A673 (cell line): ENCODE results near the gene RPUSD2. TPM values are rescaled to one million over a fixed set of nuclear protein-coding genes. Genes with fewer than 3 reads are reported as not detected.

ENCODE experiments used
- BruUV-seq: library from RNA; stranded (reverse); fragments of 400-500 nt; replicated peaks from 2 replicates; lab custom pipeline; 2021; lab: Mats Ljungman, UMichigan
- CTCF ChIA-PET: fragments of 300-600 bp; sonication (Branson Sonifier 250); formaldehyde crosslinking; loops from one replicate; lab custom pipeline; 2022; ENCODE audit warnings: antibody characterized with exemption; lab: Charles Lee
- POLR2A ChIA-PET: fragments of 300-600 bp; sonication (Branson Sonifier 250); formaldehyde crosslinking; loops from one replicate; lab custom pipeline; 2022; ENCODE audit warnings: antibody characterized with exemption; ENCODE audit not compliant: low non-redundant PET; lab: Charles Lee
- DNase-seq: peaks from one replicate; pipeline ENCODE4 v3.0.0-alpha.2; 2015; ENCODE audit warnings: low spot score
- H3K27ac ChIP-seq: fragments of 200-600 bp; sonication (generic); 2 replicates; pipeline ENCODE4 v1.5.1; 2016; ENCODE audit warnings: mixed run types, low read depth, mild to moderate bottlenecking, mixed read lengths, antibody characterized with exemption, low read length; ENCODE audit not compliant: poor library complexity, severe bottlenecking
- H3K27me3 ChIP-seq: fragments of 200-600 bp; sonication (generic); replicated peaks from 2 replicates; pipeline ENCODE4 v1.6.1; 2017; ENCODE audit warnings: mixed run types, low read depth, mild to moderate bottlenecking, mixed read lengths, antibody characterized with exemption, low read length; ENCODE audit not compliant: insufficient read depth, poor library complexity
- H3K36me3 ChIP-seq: fragments of 200-600 bp; sonication (generic); 2 replicates; pipeline ENCODE4 v1.6.1; 2016; ENCODE audit warnings: mixed run types, mild to moderate bottlenecking, mixed read lengths, antibody characterized with exemption, low read length; ENCODE audit not compliant: insufficient read depth, poor library complexity, severe bottlenecking
- H3K4me1 ChIP-seq: fragments of 200-600 bp; sonication (generic); 2 replicates; pipeline ENCODE4 v1.6.1; 2017; ENCODE audit warnings: mixed run types, mild to moderate bottlenecking, mixed read lengths, antibody characterized with exemption, low read length; ENCODE audit not compliant: insufficient read depth, poor library complexity, severe bottlenecking
- H3K4me3 ChIP-seq: fragments of 200-600 bp; sonication (generic); 2 replicates; pipeline ENCODE4 v1.5.1; 2016; ENCODE audit warnings: low read depth, mixed run types, mild to moderate bottlenecking, mixed read lengths, low read length; ENCODE audit not compliant: poor library complexity, severe bottlenecking
- H3K9me3 ChIP-seq: fragments of 200-600 bp; sonication (generic); 2 replicates; pipeline ENCODE4 v1.6.1; 2016; ENCODE audit warnings: mixed run types, low read depth, mild to moderate bottlenecking, mixed read lengths, antibody characterized with exemption, low read length; ENCODE audit not compliant: poor library complexity, severe bottlenecking
- CTCF ChIP-seq: fragments of 300-800, 200-600 bp; sonication (generic); conservative IDR thresholded peaks from 2 replicates; pipeline ENCODE4 v1.5.1; 2017; ENCODE audit warnings: low read depth, mild to moderate bottlenecking, antibody characterized with exemption, low read length, moderate library complexity, mixed read lengths
- EZH2 ChIP-seq: fragments of 200-600 bp; sonication (generic); IDR thresholded peaks from 2 replicates; pipeline ENCODE4 v1.6.1; 2017; ENCODE audit warnings: borderline replicate concordance, low read depth, mild to moderate bottlenecking, mixed read lengths, antibody characterized with exemption, low read length; ENCODE audit not compliant: poor library complexity, severe bottlenecking
- intact Hi-C: fragments of 100-400 bp; cut with micrococcal nuclease; formaldehyde crosslinking; loops from one replicate; pipeline ENCODE4 v1.10.0; 2022; ENCODE audit not compliant: unreplicated experiment
- total RNA-seq: library from RNA; stranded (reverse); gene quantifications from 2 replicates; pipeline ENCODE4 v1.2.3, GENCODE V29; 2021

RPUSD2 gene
- total RNA-seq, 1 experiment from 2014 or later = 18.1 TPM

- CTCF ChIA-PET = no interaction called here
- no peak overlapping the region for H3K27ac ChIP-seq
- H3K4me1 ChIP-seq = peaks cover 7% of the 10 kb centered on the region
- BruUV-seq = no TSS peak
- intact Hi-C loops = no loop called here
- TF ChIP-seq CTCF (no peak), EZH2 (no peak)
- no peaks in the 10 kb centered on the region for H3K36me3 ChIP-seq
- H3K9me3 ChIP-seq = no peaks in the 10 kb centered on the region
- POLR2A ChIA-PET = no interaction called here
- H3K27me3 ChIP-seq = no peaks in the 10 kb centered on the region
- H3K4me3 ChIP-seq = no peak overlapping the region
- DNase-seq = no peak
Measured at GRCh38 chr15:40549894-40550293, 19.2 kb upstream of the RPUSD2 start.

- Histone ChIP-seq H3K4me3 (no peak overlapping the region), H3K9me3 (no peaks in the 10 kb centered on the region), H3K36me3 (no peaks in the 10 kb centered on the region), H3K27me3 (no peaks in the 10 kb centered on the region), H3K27ac (no peak overlapping the region), H3K4me1 (peaks cover 7% of the 10 kb centered on the region)
- no peak for DNase-seq
- BruUV-seq = no TSS peak
- intact Hi-C loops = no loop called here
- ChIA-PET POLR2A (no interaction called here), CTCF (no interaction called here)
- no peak for TF ChIP-seq EZH2
- no peak for TF ChIP-seq CTCF
Measured at GRCh38 chr15:40550341-40551037, 18.6 kb upstream of the RPUSD2 start.

- Histone ChIP-seq H3K36me3 (no peaks in the 10 kb centered on the region), H3K27ac (no peak overlapping the region), H3K27me3 (no peaks in the 10 kb centered on the region), H3K4me3 (no peak overlapping the region), H3K9me3 (no peaks in the 10 kb centered on the region), H3K4me1 (peaks cover 7% of the 10 kb centered on the region)
- ChIA-PET CTCF (no interaction called here), POLR2A (no interaction called here)
- intact Hi-C loops = no loop called here
- peak; percentile 21 for DNase-seq
- no peak for TF ChIP-seq EZH2
- no peak for TF ChIP-seq CTCF
- BruUV-seq = no TSS peak
Measured at GRCh38 chr15:40554161-40554525, 15.0 kb upstream of the RPUSD2 start.
